Measurements from ENCODE around the gene CELSR2.

The CELSR2 gene

DNA sequence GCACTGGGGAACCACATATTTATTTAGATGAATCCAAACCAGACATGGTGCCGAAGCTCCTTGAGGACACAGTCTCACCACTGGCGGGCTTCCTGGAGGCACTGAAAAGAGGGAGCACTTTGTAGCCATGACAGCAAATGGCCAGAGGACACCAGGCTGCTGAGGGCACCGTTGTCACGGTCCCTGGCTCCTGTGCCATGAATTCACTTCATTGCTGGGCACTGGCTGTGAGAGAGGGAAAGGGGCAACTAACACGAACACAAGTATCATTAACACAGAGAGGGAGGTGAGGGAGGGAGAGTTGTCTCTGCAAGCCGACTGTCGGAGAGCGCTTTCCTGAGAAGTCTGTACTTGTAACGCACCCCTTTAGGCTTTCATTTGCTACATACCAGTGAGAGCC lies 43.0 kb downstream of the CELSR2 start:
- TF ChIP-seq, protein P1, sequence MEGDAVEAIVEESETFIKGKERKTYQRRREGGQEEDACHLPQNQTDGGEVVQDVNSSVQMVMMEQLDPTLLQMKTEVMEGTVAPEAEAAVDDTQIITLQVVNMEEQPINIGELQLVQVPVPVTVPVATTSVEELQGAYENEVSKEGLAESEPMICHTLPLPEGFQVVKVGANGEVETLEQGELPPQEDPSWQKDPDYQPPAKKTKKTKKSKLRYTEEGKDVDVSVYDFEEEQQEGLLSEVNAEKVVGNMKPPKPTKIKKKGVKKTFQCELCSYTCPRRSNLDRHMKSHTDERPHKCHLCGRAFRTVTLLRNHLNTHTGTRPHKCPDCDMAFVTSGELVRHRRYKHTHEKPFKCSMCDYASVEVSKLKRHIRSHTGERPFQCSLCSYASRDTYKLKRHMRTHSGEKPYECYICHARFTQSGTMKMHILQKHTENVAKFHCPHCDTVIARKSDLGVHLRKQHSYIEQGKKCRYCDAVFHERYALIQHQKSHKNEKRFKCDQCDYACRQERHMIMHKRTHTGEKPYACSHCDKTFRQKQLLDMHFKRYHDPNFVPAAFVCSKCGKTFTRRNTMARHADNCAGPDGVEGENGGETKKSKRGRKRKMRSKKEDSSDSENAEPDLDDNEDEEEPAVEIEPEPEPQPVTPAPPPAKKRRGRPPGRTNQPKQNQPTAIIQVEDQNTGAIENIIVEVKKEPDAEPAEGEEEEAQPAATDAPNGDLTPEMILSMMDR (IDR thresholded peaks at IDR 0.05; ENCODE audit: unreplicated experiment in 3 of 3): no peak
- H3K36me3 Mint-ChIP-seq (ENCODE audit: low read depth): no peaks in the 10 kb centered on the region

DNA sequence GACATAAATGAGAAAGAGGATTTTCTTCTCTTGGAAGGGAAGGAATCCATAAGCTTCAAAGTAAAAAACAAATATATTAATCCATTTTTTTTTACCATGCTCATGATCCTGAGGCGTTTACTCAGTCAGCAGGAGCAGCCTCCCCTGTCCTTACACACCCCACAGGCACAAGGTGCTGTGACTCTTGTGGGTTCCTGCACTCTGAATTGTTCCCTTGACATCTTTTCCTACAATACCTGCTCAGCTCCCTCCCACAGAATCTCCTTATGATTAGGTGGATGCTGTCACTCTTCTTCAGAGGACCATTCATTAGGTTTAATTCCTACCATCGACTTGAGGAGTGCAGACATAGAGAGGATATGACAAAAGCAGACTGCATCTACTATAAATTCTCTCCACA lies 43.7 kb downstream of the CELSR2 start:
- Mint-ChIP-seq H3K4me1 (peaks cover under 1% of the 10 kb centered on the region), H3K27ac (no peak overlapping the region), H3K4me3 (no peak overlapping the region), H3K9me3 (no peaks in the 10 kb centered on the region), H3K27me3 (ENCODE audit: low read depth) (peaks cover 5% of the 10 kb centered on the region), H3K36me3 (ENCODE audit: low read depth) (no peaks in the 10 kb centered on the region)
- TF ChIP-seq, protein P1 (IDR thresholded peaks at IDR 0.05; ENCODE audit: unreplicated experiment in 3 of 3): no peak

More for the DNA sequence above, 43.0 kb downstream of the CELSR2 start:
- Mint-ChIP-seq H3K27me3 (ENCODE audit: low read depth) (peaks cover 10% of the 10 kb centered on the region), H3K4me1 (no peaks in the 10 kb centered on the region), H3K9me3 (no peaks in the 10 kb centered on the region), H3K27ac (no peak overlapping the region), H3K4me3 (no peak overlapping the region)

DNA sequence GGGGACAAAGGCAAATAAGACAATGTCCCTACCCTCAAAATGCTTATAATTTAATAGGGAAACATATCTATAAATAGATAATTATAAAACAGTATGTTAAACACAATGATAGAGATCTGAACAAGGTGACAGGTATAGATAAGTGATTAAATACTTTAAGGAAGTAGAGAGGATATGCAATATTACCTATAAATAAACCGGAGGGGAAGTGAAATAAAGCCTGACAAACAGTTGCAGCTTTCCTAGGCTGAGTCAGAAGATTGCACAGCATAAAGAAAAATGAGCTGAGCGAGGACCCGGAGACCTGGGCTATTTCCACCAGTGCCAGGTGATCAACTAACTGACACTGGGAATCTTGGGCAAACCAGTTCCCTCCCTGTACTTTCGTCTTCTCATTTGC lies 45.1 kb downstream of the CELSR2 start:
- peaks cover 5% of the 10 kb centered on the region for H3K27me3 Mint-ChIP-seq (ENCODE audit: low read depth)
- no peak overlapping the region for H3K4me3 Mint-ChIP-seq
- H3K4me1 Mint-ChIP-seq: peaks cover 15% of the 10 kb centered on the region
- H3K36me3 Mint-ChIP-seq (ENCODE audit: low read depth): no peaks in the 10 kb centered on the region
- no peak overlapping the region for H3K27ac Mint-ChIP-seq
- TF ChIP-seq, protein P1 (IDR thresholded peaks at IDR 0.05; ENCODE audit: unreplicated experiment in 3 of 3): no peak
- H3K9me3 Mint-ChIP-seq: no peaks in the 10 kb centered on the region

DNA sequence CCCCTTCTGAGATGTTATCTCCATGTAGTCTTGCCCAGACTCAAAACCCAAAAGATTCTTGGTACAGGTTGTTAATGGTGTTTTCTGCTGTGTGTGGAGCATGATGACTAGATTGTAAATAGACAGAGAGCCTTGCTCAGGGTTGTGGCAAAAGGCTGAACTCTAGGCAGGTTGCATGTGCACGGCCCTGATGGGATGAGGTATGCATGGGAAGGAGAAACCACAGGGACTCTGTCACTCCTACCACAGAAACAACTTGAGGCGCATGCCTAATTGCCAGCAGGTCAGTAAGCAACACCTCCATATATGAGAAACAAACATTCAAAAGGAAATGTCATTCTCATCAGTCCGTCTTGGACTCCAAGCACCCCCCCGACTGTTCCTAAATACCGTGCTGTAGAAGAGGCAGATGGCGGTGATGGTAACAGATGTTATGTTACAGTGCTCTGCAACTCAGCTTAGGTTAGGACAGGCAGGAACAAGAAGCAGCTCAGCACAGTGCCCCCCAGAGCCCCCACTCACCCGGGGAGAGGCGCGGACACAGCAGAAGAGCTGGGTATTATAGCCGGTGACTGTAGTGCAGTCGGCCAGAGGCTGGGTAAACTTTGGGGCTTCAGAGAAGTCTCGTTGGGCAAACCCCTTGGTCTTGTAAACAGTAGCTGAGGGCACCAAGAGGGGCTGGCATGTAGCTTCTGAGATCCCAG lies 46.5 kb downstream of the CELSR2 start:
- Mint-ChIP-seq H3K4me1 (peaks cover 20% of the 10 kb centered on the region), H3K27ac (no peak overlapping the region), H3K27me3 (ENCODE audit: low read depth) (peaks cover 8% of the 10 kb centered on the region), H3K4me3 (no peak overlapping the region), H3K36me3 (ENCODE audit: low read depth) (no peaks in the 10 kb centered on the region), H3K9me3 (no peaks in the 10 kb centered on the region)
- TF ChIP-seq, protein P1 (IDR thresholded peaks at IDR 0.05; ENCODE audit: unreplicated experiment in 3 of 3): no peak

DNA sequence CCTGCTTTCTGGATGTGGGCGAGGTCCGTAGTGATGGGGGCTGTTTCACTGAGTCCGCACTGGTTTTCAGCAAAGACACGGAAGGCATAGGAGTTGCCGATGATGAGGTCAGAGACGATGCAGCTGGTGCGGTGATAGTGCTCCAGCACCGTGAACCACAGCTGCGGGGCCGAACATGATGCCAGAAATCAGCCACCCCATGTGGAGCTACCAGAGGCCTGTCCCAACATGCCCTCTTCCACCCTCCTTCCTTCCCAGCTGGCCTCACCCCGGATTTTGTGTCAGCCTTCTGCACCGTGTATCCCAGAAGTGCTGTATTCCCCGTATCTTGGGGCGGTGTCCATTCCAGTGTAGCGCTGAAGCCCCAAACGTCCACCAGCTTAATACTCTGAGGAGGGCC lies 47.4 kb downstream of the CELSR2 start:
- Mint-ChIP-seq H3K4me1 (peaks cover 20% of the 10 kb centered on the region), H3K27ac (no peak overlapping the region), H3K4me3 (no peak overlapping the region), H3K36me3 (ENCODE audit: low read depth) (no peaks in the 10 kb centered on the region), H3K9me3 (no peaks in the 10 kb centered on the region), H3K27me3 (ENCODE audit: low read depth) (peaks cover 8% of the 10 kb centered on the region)
- TF ChIP-seq, protein P1 (IDR thresholded peaks at IDR 0.05; ENCODE audit: unreplicated experiment in 3 of 3): no peak
